ENCODE data around the gene TANGO2. TPM values are rescaled to one million over a fixed set of nuclear protein-coding genes. Genes with fewer than 3 reads are reported as not detected.

The TANGO2 gene
- total RNA-seq, 1 experiment from 2014 or later, result 17.0 TPM

- no peak overlapping the region for H3K27ac ChIP-seq (ENCODE audit: low read depth, low read length)
- TF ChIP-seq POLR2A (IDR thresholded peaks at IDR 0.05; ENCODE audit: borderline replicate concordance, extremely low read depth, insufficient read depth, insufficient read length) (no peak), ZFX (IDR thresholded peaks at IDR 0.05) (no peak), ELF1 (IDR thresholded peaks at IDR 0.05; ENCODE audit: borderline replicate concordance, low read depth) (no peak), TCF7L2 (IDR thresholded peaks at IDR 0.05; ENCODE audit: borderline replicate concordance, extremely low read depth, insufficient read depth, insufficient read length) (no peak), FOSL1 (IDR thresholded peaks at IDR 0.05; ENCODE audit: low read depth) (no peak), CBX3 (IDR thresholded peaks at IDR 0.05; ENCODE audit: low read depth) (no peak), CTCF (IDR thresholded peaks at IDR 0.05 in 2 of 3, conservative IDR thresholded peaks at IDR 0.05 in 1 of 3; ENCODE audit: borderline replicate concordance in 1 of 3, insufficient read depth in 1 of 3, low read depth in 2 of 3, low read length in 2 of 3) (no peak), ZBTB33 (IDR thresholded peaks at IDR 0.05; ENCODE audit: extremely low read depth, insufficient replicate concordance, low read length) (no peak), ZNF274 (IDR thresholded peaks at IDR 0.05; ENCODE audit: low read depth, low read length) (no peak), JUND (IDR thresholded peaks at IDR 0.05) (no peak), CEBPB (IDR thresholded peaks at IDR 0.05; ENCODE audit: low read depth) (no peak), EZH2 (IDR thresholded peaks at IDR 0.05) (no peak), YY1 (IDR thresholded peaks at IDR 0.05; ENCODE audit: extremely low read depth, insufficient replicate concordance, low read depth, low read length) (no peak), REST (IDR thresholded peaks at IDR 0.05; ENCODE audit: low read depth) (no peak), SIN3A (IDR thresholded peaks at IDR 0.05; ENCODE audit: low read depth) (no peak)
- no peak overlapping the region for H3K4me2 ChIP-seq (ENCODE audit: low read length)
- no peaks in the 10 kb centered on the region for H3K27me3 ChIP-seq (ENCODE audit: insufficient read depth, low read length)
- no peaks in the 10 kb centered on the region for H3K4me1 ChIP-seq (ENCODE audit: control insufficient read depth in 1 of 2, insufficient read depth in 2 of 2, low read length in 2 of 2)
- no peak overlapping the region for H3K4me3 ChIP-seq (replicated peaks in 1 of 2; ENCODE audit: low read depth in 1 of 2, low read length in 2 of 2)
- peaks cover 3 to 5% of the 10 kb centered on the region in 2 experiments; a peak in 3 of 4 replicates for H3K36me3 ChIP-seq (ENCODE audit: control insufficient read depth in 1 of 2, insufficient read depth in 2 of 2, low read length in 2 of 2)
- ATAC-seq, result peak; percentile 70
- no peaks in the 10 kb centered on the region for H3K9me3 ChIP-seq (ENCODE audit: control insufficient read depth in 1 of 2, insufficient read depth in 1 of 2, low read depth in 1 of 2, low read length in 2 of 2)
- DNase-seq (ENCODE audit: low read depth, low spot score), result no peak
- no peak overlapping the region for H3K9ac ChIP-seq (ENCODE audit: low read length)
- no TSS peak for BruUV-seq (replicated peaks)
- POLR2A ChIA-PET, result no interaction called here
- H4K20me1 ChIP-seq (ENCODE audit: insufficient read depth), result no peaks in the 10 kb centered on the region
- RAD21 ChIA-PET (ENCODE audit: low non-redundant PET in 1 of 2, low total read pairs in 2 of 2, uncharacterized antibody in 2 of 2, unreplicated experiment in 2 of 2), result no interaction called here
- H3K9me2 ChIP-seq (ENCODE audit: insufficient read depth), result no peaks in the 10 kb centered on the region
- CTCF ChIA-PET, result no interaction called here
- no peaks in the 10 kb centered on the region for H3K79me2 ChIP-seq (ENCODE audit: insufficient read depth, low read length)
- H2AFZ ChIP-seq (ENCODE audit: low read depth, low read length, poor library complexity, severe bottlenecking), result no peak overlapping the region
- intact Hi-C loops (cut with micrococcal nuclease), result no loop called here
Observed at GRCh38 chr22:20052309-20053259, 31.7 kb downstream of the TANGO2 start.

Measured in HCT116 (cell line).